IMR-90 (cell line): ENCODE data around the gene VNN1. TPM values are rescaled to one million over a fixed set of nuclear protein-coding genes. Genes with fewer than 3 reads are reported as not detected.
A peak's percentile ranks its signal among the peaks of the same experiment; 100 is the strongest.

Experiments
- ATAC-seq: fragments of 200-7000 bp; cut with Tn5 transposase; 2 replicates; pipeline ENCODE4 v1.9.1; 2020; ENCODE audit warnings: low read depth, mild to moderate bottlenecking, moderate library complexity
- BruUV-seq: library from RNA; stranded (reverse); fragments of 400-500 nt; replicated peaks from 2 replicates; lab custom pipeline; 2021; lab: Mats Ljungman, UMichigan
- CTCF ChIA-PET: fragments of 300-600 bp; formaldehyde crosslinking; extraction: SDS; loops from one replicate; lab custom pipeline; 2021; ENCODE audit warnings: antibody characterized with exemption; lab: Yijun Ruan, JAX
- POLR2A ChIA-PET: fragments of 300-600 bp; sonication (Branson Sonifier 250); formaldehyde crosslinking; loops from one replicate; lab custom pipeline; 2022; ENCODE audit warnings: antibody characterized with exemption; ENCODE audit not compliant: unreplicated experiment; lab: Charles Lee
- DNase-seq: peaks from one replicate; pipeline ENCODE4 v3.0.0; 2013
- H2AFZ ChIP-seq: replicated peaks from 2 replicates; pipeline ENCODE3; 2013; ENCODE audit warnings: low read length, mild to moderate bottlenecking; ENCODE audit not compliant: poor library complexity
- H2AK5ac ChIP-seq: 2 replicates; pipeline ENCODE4 v1.6.1; 2013; ENCODE audit warnings: low read depth, low read length, inconsistent platforms
- H2AK9ac ChIP-seq: replicated peaks from 2 replicates; pipeline ENCODE3; 2013; ENCODE audit warnings: mild to moderate bottlenecking, low read depth, low read length, moderate library complexity; ENCODE audit not compliant: poor library complexity
- H2BK120ac ChIP-seq: 2 replicates; pipeline ENCODE4 v1.6.1; 2013; ENCODE audit warnings: low read depth, low read length, inconsistent platforms
- H2BK15ac ChIP-seq: 3 replicates; pipeline ENCODE4 v1.6.1; 2013; ENCODE audit warnings: low read depth, low read length, inconsistent platforms
- H2BK20ac ChIP-seq: 2 replicates; pipeline ENCODE4 v1.6.1; 2013; ENCODE audit warnings: low read depth, mild to moderate bottlenecking, inconsistent platforms, low read length, moderate library complexity
- H2BK5ac ChIP-seq: 2 replicates; pipeline ENCODE4 v1.6.1; 2013; ENCODE audit warnings: mild to moderate bottlenecking, low read depth, low read length, inconsistent platforms; ENCODE audit not compliant: poor library complexity, severe bottlenecking
- H3K14ac ChIP-seq: replicated peaks from 2 replicates; pipeline ENCODE4 v1.6.1; 2013; ENCODE audit warnings: low read depth, low read length, inconsistent platforms
- H3K18ac ChIP-seq: 2 replicates; pipeline ENCODE4 v1.6.1; 2013; ENCODE audit warnings: low read depth, low read length, control low read depth
- H3K23ac ChIP-seq: 2 replicates; pipeline ENCODE4 v1.6.1; 2013; ENCODE audit warnings: low read depth, low read length, inconsistent platforms
- H3K27ac ChIP-seq: 2 replicates; pipeline ENCODE4 v1.5.1; 2013; ENCODE audit warnings: mild to moderate bottlenecking, control low read depth, low read length; ENCODE audit not compliant: insufficient read depth
- H3K27me3 ChIP-seq: 2 replicates; pipeline ENCODE4 v1.6.1; 2013; ENCODE audit warnings: low read length; ENCODE audit not compliant: control insufficient read depth, insufficient read depth
- H3K36me3 ChIP-seq: 2 replicates; pipeline ENCODE4 v1.6.1; 2013; ENCODE audit warnings: low read length, mixed read lengths; ENCODE audit not compliant: control insufficient read depth, insufficient read depth
- H3K4ac ChIP-seq: 2 replicates; pipeline ENCODE4 v1.6.1; 2013; ENCODE audit warnings: low read depth, low read length, inconsistent platforms
- H3K4me1 ChIP-seq: 2 replicates; pipeline ENCODE4 v1.6.1; 2013; ENCODE audit warnings: low read length, mixed read lengths; ENCODE audit not compliant: control insufficient read depth, insufficient read depth
- H3K4me2 ChIP-seq: 2 replicates; pipeline ENCODE4 v1.6.1; 2013; ENCODE audit warnings: low read depth, mild to moderate bottlenecking, control low read depth, low read length, moderate library complexity
- H3K4me3 ChIP-seq: 2 replicates; pipeline ENCODE4 v1.5.1; 2013; ENCODE audit warnings: low read depth, mild to moderate bottlenecking, control low read depth, low read length, moderate library complexity; ENCODE audit not compliant: insufficient read depth
- H3K56ac ChIP-seq: 2 replicates; pipeline ENCODE4 v1.6.1; 2013; ENCODE audit warnings: low read length, inconsistent platforms; ENCODE audit not compliant: insufficient read depth; ENCODE audit errors: extremely low read depth
- H3K79me1 ChIP-seq, 2 experiments: 2 replicates each; pipeline ENCODE4 v1.6.1; 2013; ENCODE audit warnings: low read length in 2 of 2, inconsistent platforms in 1 of 2, low read depth in 1 of 2
- H3K9ac ChIP-seq: 2 replicates; pipeline ENCODE4 v1.6.1; 2013; ENCODE audit warnings: low read depth, low read length, control low read depth
- H3K9me1 ChIP-seq: 2 replicates; pipeline ENCODE4 v1.6.1; 2013; ENCODE audit warnings: low read length, inconsistent platforms; ENCODE audit not compliant: insufficient read depth
- H3K9me3 ChIP-seq: 2 replicates; pipeline ENCODE4 v1.6.1; 2013; ENCODE audit warnings: low read length; ENCODE audit not compliant: control insufficient read depth, insufficient read depth
- H4K20me1 ChIP-seq: 2 replicates; pipeline ENCODE4 v1.6.1; 2013; ENCODE audit warnings: low read length, inconsistent platforms; ENCODE audit not compliant: insufficient read depth
- H4K5ac ChIP-seq: 2 replicates; pipeline ENCODE4 v1.6.1; 2013; ENCODE audit warnings: mild to moderate bottlenecking, low read depth, low read length, control low read depth
- H4K8ac ChIP-seq, 2 experiments: 2 replicates each; pipeline ENCODE4 v1.6.1; 2013; ENCODE audit warnings: low read depth in 2 of 2, low read length in 2 of 2, control low read depth in 1 of 2, inconsistent platforms in 1 of 2
- H4K91ac ChIP-seq: 2 replicates; pipeline ENCODE4 v1.6.1; 2013; ENCODE audit warnings: low read depth, low read length, inconsistent platforms; ENCODE audit not compliant: insufficient read depth
- BHLHE40 ChIP-seq: fragments of 150-350 bp; IDR thresholded peaks from 2 replicates; pipeline ENCODE4 v1.6.1; 2016; ENCODE audit warnings: mild to moderate bottlenecking, low read depth, low read length
- CEBPB ChIP-seq: IDR thresholded peaks from 2 replicates; pipeline ENCODE4 v1.6.1; 2012; ENCODE audit warnings: low read depth, low read length, improper control_type of control experiment
- CHD1 ChIP-seq: IDR thresholded peaks from 2 replicates; pipeline ENCODE4 v1.6.1; 2012; ENCODE audit warnings: low read depth, low read length, improper control_type of control experiment
- FOS ChIP-seq: fragments of 150-350 bp; IDR thresholded peaks from 2 replicates; pipeline ENCODE4 v1.6.1; 2016; ENCODE audit warnings: low read depth, low read length
- MAZ ChIP-seq: IDR thresholded peaks from 2 replicates; pipeline ENCODE4 v1.6.1; 2012; ENCODE audit warnings: low read depth, mild to moderate bottlenecking, low read length, improper control_type of control experiment, moderate library complexity, borderline replicate concordance
- MXI1 ChIP-seq: IDR thresholded peaks from 2 replicates; pipeline ENCODE4 v1.6.1; 2012; ENCODE audit warnings: low read depth, mild to moderate bottlenecking, low read length, moderate library complexity, borderline replicate concordance
- NFE2L2 ChIP-seq: fragments of 150-350 bp; IDR thresholded peaks from 2 replicates; pipeline ENCODE4 v1.6.1; 2016; ENCODE audit warnings: low read depth, mild to moderate bottlenecking, low read length
- POLR2A ChIP-seq: IDR thresholded peaks from 2 replicates; pipeline ENCODE4 v1.6.1; 2012; ENCODE audit warnings: mild to moderate bottlenecking, low read depth, low read length
- RCOR1 ChIP-seq: IDR thresholded peaks from 2 replicates; pipeline ENCODE4 v1.6.1; 2012; ENCODE audit warnings: mild to moderate bottlenecking, low read length, improper control_type of control experiment; ENCODE audit not compliant: insufficient replicate concordance
- RFX5 ChIP-seq: IDR thresholded peaks from 2 replicates; pipeline ENCODE4 v1.8.0; 2012; ENCODE audit warnings: low read depth, mild to moderate bottlenecking, low read length, moderate library complexity
- SMC3 ChIP-seq: fragments of 150-350 bp; IDR thresholded peaks from 2 replicates; pipeline ENCODE4 v1.6.1; 2016; ENCODE audit warnings: low read depth, mild to moderate bottlenecking, antibody characterized with exemption, low read length, moderate library complexity
- WGBS, 2 experiments: methylation state at CpG; one replicate each; pipeline versions ENCODE4 v1.1.5 to v1.1.7; 2013; ENCODE audit warnings: missing lambda C conversion rate in 2 of 2; ENCODE audit not compliant: insufficient read length in 1 of 2; ENCODE audit errors: extremely low coverage in 2 of 2; 5-methylcytosine and 5-hydroxymethylcytosine counted together
- dilution Hi-C: fragments of 300-500 bp; cut with HindIII; formaldehyde crosslinking; loops from one replicate; pipeline ENCODE4 v1.14.3; 2018; ENCODE audit warnings: low sequenced_read_pairs; ENCODE audit not compliant: unreplicated experiment
- in situ Hi-C: fragments of 300-500 bp; cut with MboI; formaldehyde crosslinking; loops from 3 replicates; pipeline ENCODE4 v1.14.3; 2019; ENCODE audit warnings: low sequenced_read_pairs, inconsistent platforms, mixed read lengths
- intact Hi-C: fragments of 100-400 bp; cut with micrococcal nuclease; formaldehyde crosslinking; loops from 2 replicates; pipeline ENCODE4 v1.10.0; 2022
- polyA plus RNA-seq, 3 experiments: library from polyadenylated mRNA; depleted of rRNA; stranded (reverse); fragments of >200 nt; gene quantifications; 2 replicates each; pipeline ENCODE4 v1.2.3, GENCODE V29; 2012; ENCODE audit warnings: low replicate concordance in 1 of 3
- total RNA-seq: library from RNA; depleted of rRNA; stranded (reverse); fragments of >200 nt; gene quantifications from 2 replicates; pipeline ENCODE4 v1.2.3, GENCODE V29; 2012
- TF ChIP-seq, protein P1 (sequence below): conservative IDR thresholded peaks from 2 replicates; pipeline ENCODE4 v1.5.1; 2012; ENCODE audit warnings: mild to moderate bottlenecking, low read depth, low read length, improper control_type of control experiment
- TF ChIP-seq, protein P2 (sequence below): fragments of 150-350 bp; IDR thresholded peaks from 2 replicates; pipeline ENCODE4 v1.6.1; 2016; ENCODE audit warnings: low read depth, mild to moderate bottlenecking, low read length, moderate library complexity, borderline replicate concordance
- TF ChIP-seq, protein P3 (sequence below): fragments of 150-350 bp; IDR thresholded peaks from 2 replicates; pipeline ENCODE4 v1.6.1; 2017; ENCODE audit warnings: mild to moderate bottlenecking, antibody characterized with exemption, low read length, low read depth

The VNN1 gene
- total and polyA plus RNA-seq, 2 of the 4 experiments (the other 2 are of a cell fraction) = 0.07 TPM; not detected in 1

DNA sequence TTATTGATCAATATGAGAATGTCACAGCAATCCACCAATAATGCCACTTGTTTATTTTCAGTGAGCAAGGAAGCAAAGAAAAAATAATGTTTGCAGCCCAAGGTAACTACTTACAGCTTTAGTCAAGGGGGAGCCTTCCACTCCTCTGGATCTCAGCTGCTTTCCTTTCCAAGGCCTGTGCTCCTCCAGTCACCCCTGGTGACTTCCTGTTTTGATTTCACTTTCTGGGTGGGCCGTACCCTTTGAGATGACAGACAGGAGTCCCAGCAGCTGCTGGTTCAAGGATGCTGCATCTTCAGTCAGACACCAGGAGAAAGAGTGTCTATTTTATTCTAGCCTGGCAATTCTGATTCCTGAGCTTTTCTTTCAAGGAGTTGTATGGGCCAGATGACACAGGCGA lies 49.4 kb upstream of the VNN1 start:
- Histone ChIP-seq H4K20me1 (no peaks in the 10 kb centered on the region), H4K5ac (0 out of 2 replicates have a peak overlapping the region, but pooled peaks have one; percentile 16), H2BK15ac (no peak overlapping the region), H3K9me1 (no peaks in the 10 kb centered on the region), H3K36me3 (no peaks in the 10 kb centered on the region), H4K8ac (peak overlapping the region in 1 of 2 experiments; percentile 35; a peak in 1 of 4 replicates), H3K79me1 (no peaks in the 10 kb centered on the region), H3K4me1 (peaks cover 2% of the 10 kb centered on the region; the same call in 1 of the 2 replicates), H3K9me3 (no peaks in the 10 kb centered on the region), H2AFZ (peak overlapping the region; percentile 44), H3K27ac (no peak overlapping the region), H2BK5ac (no peak overlapping the region), H3K23ac (no peak overlapping the region), H4K91ac (no peak overlapping the region), H3K4ac (no peak overlapping the region), H2BK20ac (no peak overlapping the region), H2AK9ac (no peak overlapping the region), H3K27me3 (no peaks in the 10 kb centered on the region), H3K56ac (no peak overlapping the region), H3K4me2 (no peak overlapping the region), H3K14ac (no peak overlapping the region), H3K18ac (peak overlapping the region; percentile 16; the same call in 1 of the 2 replicates), H2AK5ac (no peak overlapping the region), H3K9ac (no peak overlapping the region), H2BK120ac (no peak overlapping the region), H3K4me3 (no peak overlapping the region)
- intact Hi-C loops = no loop called here
- dilution Hi-C loops = no loop called here
- DNase-seq (no peak), ATAC-seq (no peak)
- TF ChIP-seq RFX5 = no peak
- TF ChIP-seq, protein P1, sequence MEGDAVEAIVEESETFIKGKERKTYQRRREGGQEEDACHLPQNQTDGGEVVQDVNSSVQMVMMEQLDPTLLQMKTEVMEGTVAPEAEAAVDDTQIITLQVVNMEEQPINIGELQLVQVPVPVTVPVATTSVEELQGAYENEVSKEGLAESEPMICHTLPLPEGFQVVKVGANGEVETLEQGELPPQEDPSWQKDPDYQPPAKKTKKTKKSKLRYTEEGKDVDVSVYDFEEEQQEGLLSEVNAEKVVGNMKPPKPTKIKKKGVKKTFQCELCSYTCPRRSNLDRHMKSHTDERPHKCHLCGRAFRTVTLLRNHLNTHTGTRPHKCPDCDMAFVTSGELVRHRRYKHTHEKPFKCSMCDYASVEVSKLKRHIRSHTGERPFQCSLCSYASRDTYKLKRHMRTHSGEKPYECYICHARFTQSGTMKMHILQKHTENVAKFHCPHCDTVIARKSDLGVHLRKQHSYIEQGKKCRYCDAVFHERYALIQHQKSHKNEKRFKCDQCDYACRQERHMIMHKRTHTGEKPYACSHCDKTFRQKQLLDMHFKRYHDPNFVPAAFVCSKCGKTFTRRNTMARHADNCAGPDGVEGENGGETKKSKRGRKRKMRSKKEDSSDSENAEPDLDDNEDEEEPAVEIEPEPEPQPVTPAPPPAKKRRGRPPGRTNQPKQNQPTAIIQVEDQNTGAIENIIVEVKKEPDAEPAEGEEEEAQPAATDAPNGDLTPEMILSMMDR = no peak
- no peak for TF ChIP-seq POLR2A
- no peak for TF ChIP-seq NFE2L2
- TF ChIP-seq, protein P2, sequence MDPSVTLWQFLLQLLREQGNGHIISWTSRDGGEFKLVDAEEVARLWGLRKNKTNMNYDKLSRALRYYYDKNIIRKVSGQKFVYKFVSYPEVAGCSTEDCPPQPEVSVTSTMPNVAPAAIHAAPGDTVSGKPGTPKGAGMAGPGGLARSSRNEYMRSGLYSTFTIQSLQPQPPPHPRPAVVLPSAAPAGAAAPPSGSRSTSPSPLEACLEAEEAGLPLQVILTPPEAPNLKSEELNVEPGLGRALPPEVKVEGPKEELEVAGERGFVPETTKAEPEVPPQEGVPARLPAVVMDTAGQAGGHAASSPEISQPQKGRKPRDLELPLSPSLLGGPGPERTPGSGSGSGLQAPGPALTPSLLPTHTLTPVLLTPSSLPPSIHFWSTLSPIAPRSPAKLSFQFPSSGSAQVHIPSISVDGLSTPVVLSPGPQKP = no peak
- no peak for TF ChIP-seq FOS
- TF ChIP-seq, protein P3, sequence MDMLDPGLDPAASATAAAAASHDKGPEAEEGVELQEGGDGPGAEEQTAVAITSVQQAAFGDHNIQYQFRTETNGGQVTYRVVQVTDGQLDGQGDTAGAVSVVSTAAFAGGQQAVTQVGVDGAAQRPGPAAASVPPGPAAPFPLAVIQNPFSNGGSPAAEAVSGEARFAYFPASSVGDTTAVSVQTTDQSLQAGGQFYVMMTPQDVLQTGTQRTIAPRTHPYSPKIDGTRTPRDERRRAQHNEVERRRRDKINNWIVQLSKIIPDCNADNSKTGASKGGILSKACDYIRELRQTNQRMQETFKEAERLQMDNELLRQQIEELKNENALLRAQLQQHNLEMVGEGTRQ = no peak
- TF ChIP-seq CEBPB = no peak
- no peak for TF ChIP-seq CHD1
- TF ChIP-seq MAZ = no peak
- TF ChIP-seq RCOR1 = no peak
- no peak for TF ChIP-seq BHLHE40
- TF ChIP-seq SMC3 = no peak
- TF ChIP-seq MXI1 = no peak
- no TSS peak for BruUV-seq
- ChIA-PET POLR2A (interaction anchor here (1.5 kb wide), 1 partner anchor 93 kb away, joined by 8 read pairs; no protein-coding TSS in a partner anchor), CTCF (interaction anchor here (0.8 to 2.4 kb wide), 2 partner anchors 18 to 483 kb away, joined by 3 to 8 read pairs; no protein-coding TSS in a partner anchor)
- whole genome bisulfite sequencing, 2 experiments = no CpG with 5 or more reads among the region's 2 CpGs
- in situ Hi-C loops = loop anchor here (25.0 kb wide), 1 partner anchor 101 kb away; the partner anchor contains the start of gene TAAR1
